ENCODE data around the gene HIVEP1. TPM values are rescaled to one million over a fixed set of nuclear protein-coding genes. Genes with fewer than 3 reads are reported as not detected.

HIVEP1 gene
- total RNA-seq, 1 donor from 2014 or later: 35.7 TPM

GRCh38 chr6:12008366-12009179, 3.5 kb upstream of the HIVEP1 start:
- Mint-ChIP-seq H3K9me3 (ENCODE audit: low read depth) (no peaks in the 10 kb centered on the region), H3K27ac (peak overlapping the region; percentile 98), H3K36me3 (ENCODE audit: insufficient read depth) (no peaks in the 10 kb centered on the region), H3K4me3 (ENCODE audit: low read depth) (peak overlapping the region; percentile 91), H3K4me1 (ENCODE audit: low read depth) (peaks cover 24% of the 10 kb centered on the region), H3K27me3 (no peaks in the 10 kb centered on the region)
- no peak for TF ChIP-seq CTCF (IDR thresholded peaks at IDR 0.05; ENCODE audit: unreplicated experiment)
- DNase-seq (ENCODE audit: low spot score, unreplicated experiment): peak; percentile 77

GRCh38 chr6:12009180-12009685, 2.9 kb upstream of the HIVEP1 start:
- Mint-ChIP-seq H3K27ac (peak overlapping the region; percentile 45), H3K4me3 (ENCODE audit: low read depth) (peak overlapping the region; percentile 86), H3K4me1 (ENCODE audit: low read depth) (peaks cover 27% of the 10 kb centered on the region), H3K27me3 (no peaks in the 10 kb centered on the region), H3K9me3 (ENCODE audit: low read depth) (no peaks in the 10 kb centered on the region), H3K36me3 (ENCODE audit: insufficient read depth) (no peaks in the 10 kb centered on the region)
- no peak for TF ChIP-seq CTCF (IDR thresholded peaks at IDR 0.05; ENCODE audit: unreplicated experiment)
- DNase-seq (ENCODE audit: low spot score, unreplicated experiment): no peak

GRCh38 chr6:12009876-12010634, 2.1 kb upstream of the HIVEP1 start:
- no peaks in the 10 kb centered on the region for H3K27me3 Mint-ChIP-seq
- TF ChIP-seq CTCF (IDR thresholded peaks at IDR 0.05; ENCODE audit: unreplicated experiment): no peak
- H3K9me3 Mint-ChIP-seq (ENCODE audit: low read depth): no peaks in the 10 kb centered on the region
- H3K27ac Mint-ChIP-seq: peak overlapping the region; percentile 97
- DNase-seq (ENCODE audit: low spot score, unreplicated experiment): no peak
- peak overlapping the region; percentile 86 for H3K4me3 Mint-ChIP-seq (ENCODE audit: low read depth)
- peaks cover 6% of the 10 kb centered on the region for H3K36me3 Mint-ChIP-seq (ENCODE audit: insufficient read depth)
- peaks cover 30% of the 10 kb centered on the region for H3K4me1 Mint-ChIP-seq (ENCODE audit: low read depth)

- no peak for TF ChIP-seq CTCF (IDR thresholded peaks at IDR 0.05; ENCODE audit: unreplicated experiment)
- H3K4me1 Mint-ChIP-seq (ENCODE audit: low read depth): peaks cover 30% of the 10 kb centered on the region
Measured at GRCh38 chr6:12010635-12011275, 1.4 kb upstream of the HIVEP1 start.

More at GRCh38 chr6:12010635-12011275, 1.4 kb upstream of the HIVEP1 start:
- Mint-ChIP-seq H3K36me3 (ENCODE audit: insufficient read depth) (peaks cover 6% of the 10 kb centered on the region), H3K27ac (peak overlapping the region; percentile 97), H3K4me3 (ENCODE audit: low read depth) (peak overlapping the region; percentile 86), H3K27me3 (no peaks in the 10 kb centered on the region), H3K9me3 (ENCODE audit: low read depth) (no peaks in the 10 kb centered on the region)
- peak; percentile 51 for DNase-seq (ENCODE audit: low spot score, unreplicated experiment)
